C4-2B (cell line): Measurements from ENCODE around the gene SLC35E2B.
"Not testable (repeated sequence)": the region's sequence is repeated elsewhere in the genome, so short reads cannot be mapped to it uniquely, and the experiment has no call there.

Source experiments
- ZFX ChIP-seq: fragments of 450-650 bp; IDR thresholded peaks from 2 replicates; pipeline ENCODE4 v1.6.1; 2017
- TF ChIP-seq, protein P1 (sequence below): fragments of 450-650 bp; conservative IDR thresholded peaks from 2 replicates; pipeline ENCODE4 v1.5.1; 2017; ENCODE audit warnings: mild to moderate bottlenecking

GRCh38 chr1:1638528-1638927 is 54.1 kb downstream of the SLC35E2B start:
- TF ChIP-seq, protein P1, sequence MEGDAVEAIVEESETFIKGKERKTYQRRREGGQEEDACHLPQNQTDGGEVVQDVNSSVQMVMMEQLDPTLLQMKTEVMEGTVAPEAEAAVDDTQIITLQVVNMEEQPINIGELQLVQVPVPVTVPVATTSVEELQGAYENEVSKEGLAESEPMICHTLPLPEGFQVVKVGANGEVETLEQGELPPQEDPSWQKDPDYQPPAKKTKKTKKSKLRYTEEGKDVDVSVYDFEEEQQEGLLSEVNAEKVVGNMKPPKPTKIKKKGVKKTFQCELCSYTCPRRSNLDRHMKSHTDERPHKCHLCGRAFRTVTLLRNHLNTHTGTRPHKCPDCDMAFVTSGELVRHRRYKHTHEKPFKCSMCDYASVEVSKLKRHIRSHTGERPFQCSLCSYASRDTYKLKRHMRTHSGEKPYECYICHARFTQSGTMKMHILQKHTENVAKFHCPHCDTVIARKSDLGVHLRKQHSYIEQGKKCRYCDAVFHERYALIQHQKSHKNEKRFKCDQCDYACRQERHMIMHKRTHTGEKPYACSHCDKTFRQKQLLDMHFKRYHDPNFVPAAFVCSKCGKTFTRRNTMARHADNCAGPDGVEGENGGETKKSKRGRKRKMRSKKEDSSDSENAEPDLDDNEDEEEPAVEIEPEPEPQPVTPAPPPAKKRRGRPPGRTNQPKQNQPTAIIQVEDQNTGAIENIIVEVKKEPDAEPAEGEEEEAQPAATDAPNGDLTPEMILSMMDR, result not testable (repeated sequence)
- TF ChIP-seq ZFX, result not testable (repeated sequence)
